Loucy (cell line): ENCODE results near the gene DOCK3.

Source experiments
- H2AFZ ChIP-seq: fragments of 200-600 bp; sonication (generic); 2 replicates; pipeline ENCODE4 v1.6.0; 2016; ENCODE audit warnings: antibody characterized with exemption, mild to moderate bottlenecking, low read length, moderate library complexity
- H3F3A ChIP-seq: fragments of 200-600 bp; 2 replicates; pipeline ENCODE4 v1.6.0; 2016; ENCODE audit warnings: antibody characterized with exemption, low read depth, mild to moderate bottlenecking
- H3K27me3 ChIP-seq: fragments of 200-600 bp; sonication (generic); 2 replicates; pipeline ENCODE4 v1.6.1; 2014; ENCODE audit warnings: low read length, mild to moderate bottlenecking; ENCODE audit not compliant: insufficient read depth, poor library complexity, severe bottlenecking
- H3K36me3 ChIP-seq: fragments of 200-600 bp; sonication (generic); 2 replicates; pipeline ENCODE4 v1.6.1; 2016; ENCODE audit warnings: low read length; ENCODE audit not compliant: insufficient read depth
- H3K4me1 ChIP-seq: fragments of 200-600 bp; sonication (generic); 2 replicates; pipeline ENCODE4 v1.5.1; 2014; ENCODE audit warnings: low read length, mild to moderate bottlenecking; ENCODE audit not compliant: insufficient read depth, poor library complexity, severe bottlenecking
- H3K4me2 ChIP-seq: fragments of 200-600 bp; sonication (generic); 2 replicates; pipeline ENCODE4 v1.6.0; 2014; ENCODE audit warnings: antibody characterized with exemption, low read length, low read depth, mild to moderate bottlenecking; ENCODE audit not compliant: poor library complexity, severe bottlenecking
- H3K4me3 ChIP-seq: fragments of 200-600 bp; sonication (generic); 2 replicates; pipeline ENCODE4 v1.5.1; 2014; ENCODE audit warnings: low read length, mild to moderate bottlenecking, mixed read lengths; ENCODE audit not compliant: poor library complexity, severe bottlenecking
- H3K79me2 ChIP-seq: fragments of 200-600 bp; sonication (generic); 2 replicates; pipeline ENCODE4 v1.6.1; 2014; ENCODE audit warnings: low read length; ENCODE audit not compliant: insufficient read depth
- H3K9ac ChIP-seq: fragments of 200-600 bp; sonication (generic); 2 replicates; pipeline ENCODE4 v1.6.0; 2014; ENCODE audit warnings: mild to moderate bottlenecking, low read depth, low read length, moderate library complexity; ENCODE audit not compliant: poor library complexity, severe bottlenecking
- H3K9me2 ChIP-seq: fragments of 200-600 bp; sonication (generic); replicated peaks from 2 replicates; pipeline ENCODE4 v1.6.1; 2016; ENCODE audit warnings: low read depth, low read length, mixed read lengths
- H3K9me3 ChIP-seq: fragments of 200-600 bp; sonication (generic); 2 replicates; pipeline ENCODE4 v1.6.1; 2014; ENCODE audit warnings: mild to moderate bottlenecking, antibody characterized with exemption, low read length, low read depth; ENCODE audit not compliant: insufficient read depth
- H4K20me1 ChIP-seq: fragments of 200-600 bp; sonication (generic); 2 replicates; pipeline ENCODE4 v1.6.0; 2014; ENCODE audit warnings: antibody characterized with exemption, low read length, mild to moderate bottlenecking; ENCODE audit not compliant: insufficient read depth, poor library complexity, severe bottlenecking
- EZH2phosphoT487 ChIP-seq: fragments of 200-600 bp; IDR thresholded peaks from 2 replicates; pipeline ENCODE4 v1.6.1; 2018; ENCODE audit warnings: antibody characterized with exemption, mild to moderate bottlenecking, moderate library complexity, borderline replicate concordance
- TF ChIP-seq, protein P1 (sequence below): fragments of 200-600 bp; sonication (generic); conservative IDR thresholded peaks from 2 replicates; pipeline ENCODE4 v1.5.1; 2014; ENCODE audit warnings: mild to moderate bottlenecking, antibody characterized with exemption, low read length

The DOCK3 gene

DNA sequence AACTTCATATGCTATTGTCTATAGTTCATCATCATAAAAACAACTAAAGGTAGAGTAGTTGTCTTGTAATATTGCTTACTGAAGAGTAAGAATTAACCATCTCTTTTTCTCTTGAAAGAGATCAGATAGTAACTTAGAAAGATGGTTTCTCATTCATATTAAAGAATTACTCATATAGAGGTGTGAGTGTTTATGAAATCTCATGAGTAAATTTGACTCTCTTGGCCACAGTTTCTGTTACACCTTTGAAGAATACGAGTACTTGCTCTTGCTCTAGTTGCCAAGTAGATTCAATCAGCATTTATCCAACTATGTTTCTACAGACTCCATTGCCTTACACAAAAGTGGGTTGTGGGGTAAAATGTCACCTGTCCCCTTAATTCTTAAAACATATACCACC lies 463.0 kb downstream of the DOCK3 start:
- H3K9me3 ChIP-seq: no peaks in the 10 kb centered on the region
- no peaks in the 10 kb centered on the region for H3K9me2 ChIP-seq
- TF ChIP-seq, protein P1, sequence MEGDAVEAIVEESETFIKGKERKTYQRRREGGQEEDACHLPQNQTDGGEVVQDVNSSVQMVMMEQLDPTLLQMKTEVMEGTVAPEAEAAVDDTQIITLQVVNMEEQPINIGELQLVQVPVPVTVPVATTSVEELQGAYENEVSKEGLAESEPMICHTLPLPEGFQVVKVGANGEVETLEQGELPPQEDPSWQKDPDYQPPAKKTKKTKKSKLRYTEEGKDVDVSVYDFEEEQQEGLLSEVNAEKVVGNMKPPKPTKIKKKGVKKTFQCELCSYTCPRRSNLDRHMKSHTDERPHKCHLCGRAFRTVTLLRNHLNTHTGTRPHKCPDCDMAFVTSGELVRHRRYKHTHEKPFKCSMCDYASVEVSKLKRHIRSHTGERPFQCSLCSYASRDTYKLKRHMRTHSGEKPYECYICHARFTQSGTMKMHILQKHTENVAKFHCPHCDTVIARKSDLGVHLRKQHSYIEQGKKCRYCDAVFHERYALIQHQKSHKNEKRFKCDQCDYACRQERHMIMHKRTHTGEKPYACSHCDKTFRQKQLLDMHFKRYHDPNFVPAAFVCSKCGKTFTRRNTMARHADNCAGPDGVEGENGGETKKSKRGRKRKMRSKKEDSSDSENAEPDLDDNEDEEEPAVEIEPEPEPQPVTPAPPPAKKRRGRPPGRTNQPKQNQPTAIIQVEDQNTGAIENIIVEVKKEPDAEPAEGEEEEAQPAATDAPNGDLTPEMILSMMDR: no peak
- TF ChIP-seq EZH2phosphoT487: no peak
- H3K9ac ChIP-seq: no peak overlapping the region
- H4K20me1 ChIP-seq: no peaks in the 10 kb centered on the region
- no peaks in the 10 kb centered on the region for H3K4me1 ChIP-seq
- H3K79me2 ChIP-seq: no peaks in the 10 kb centered on the region
- no peak overlapping the region for H3K4me3 ChIP-seq
- H3K4me2 ChIP-seq: no peak overlapping the region
- no peak overlapping the region for H2AFZ ChIP-seq
- H3K27me3 ChIP-seq: no peaks in the 10 kb centered on the region
- no peaks in the 10 kb centered on the region for H3K36me3 ChIP-seq
- H3F3A ChIP-seq: no peaks in the 10 kb centered on the region

DNA sequence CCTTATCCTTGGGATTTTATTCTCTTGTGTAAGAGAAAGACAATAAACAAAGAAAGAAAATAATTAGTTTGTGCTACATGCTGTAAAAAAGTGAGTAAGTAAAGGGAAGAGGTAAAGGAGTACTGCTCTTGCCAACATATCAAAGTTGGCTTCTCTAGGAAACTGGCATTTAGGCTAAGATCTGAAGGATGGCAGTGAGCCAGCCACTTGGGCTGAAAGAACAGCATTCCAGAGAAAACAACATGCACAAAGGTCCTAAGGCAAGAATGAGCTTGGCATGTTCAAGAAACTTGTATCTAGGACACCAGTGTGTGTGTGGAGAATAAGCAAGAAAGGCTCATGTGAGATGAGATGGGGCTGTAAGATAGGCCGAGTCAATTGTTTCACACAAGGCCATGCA lies 464.9 kb downstream of the DOCK3 start:
- no peaks in the 10 kb centered on the region for H3K36me3 ChIP-seq
- H3K79me2 ChIP-seq: no peaks in the 10 kb centered on the region
- H3K4me3 ChIP-seq: no peak overlapping the region

DNA sequence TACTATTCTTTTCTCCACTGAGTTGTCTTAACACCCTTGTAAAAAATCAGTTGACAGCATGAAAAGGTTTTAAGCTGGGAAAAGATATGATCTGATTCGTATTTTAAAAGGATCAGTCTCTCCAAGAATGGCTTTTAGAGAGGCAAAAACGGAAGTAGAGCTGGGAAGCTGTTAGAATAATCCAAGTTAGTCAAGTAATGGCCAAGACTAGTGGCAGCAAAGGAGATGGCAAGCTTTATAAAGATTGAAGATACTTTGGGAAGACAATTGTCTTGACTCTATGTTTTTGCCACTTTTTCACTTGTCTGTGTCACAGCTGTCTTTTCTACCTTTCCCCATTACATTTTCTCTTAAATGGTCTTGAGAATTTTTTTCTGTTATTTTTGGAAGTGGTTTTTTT lies 466.8 kb downstream of the DOCK3 start:
- H3K79me2 ChIP-seq: no peaks in the 10 kb centered on the region
- H3K9me2 ChIP-seq: no peaks in the 10 kb centered on the region
- no peaks in the 10 kb centered on the region for H3F3A ChIP-seq
- H2AFZ ChIP-seq: no peak overlapping the region
- H3K4me2 ChIP-seq: no peak overlapping the region
- TF ChIP-seq, protein P1: peak; percentile 28; the same call in 1 of the 2 replicates
- TF ChIP-seq EZH2phosphoT487: no peak
- no peaks in the 10 kb centered on the region for H3K36me3 ChIP-seq
- H3K4me3 ChIP-seq: no peak overlapping the region
- no peaks in the 10 kb centered on the region for H4K20me1 ChIP-seq
- no peaks in the 10 kb centered on the region for H3K27me3 ChIP-seq
- H3K4me1 ChIP-seq: no peaks in the 10 kb centered on the region
- no peaks in the 10 kb centered on the region for H3K9me3 ChIP-seq
- H3K9ac ChIP-seq: no peak overlapping the region

More for the DNA sequence above, 464.9 kb downstream of the DOCK3 start:
- Histone ChIP-seq H3K9me3 (no peaks in the 10 kb centered on the region), H3F3A (no peaks in the 10 kb centered on the region), H3K4me2 (no peak overlapping the region), H4K20me1 (no peaks in the 10 kb centered on the region), H2AFZ (no peak overlapping the region), H3K27me3 (no peaks in the 10 kb centered on the region), H3K9me2 (no peaks in the 10 kb centered on the region), H3K9ac (no peak overlapping the region), H3K4me1 (no peaks in the 10 kb centered on the region)
- no peak for TF ChIP-seq EZH2phosphoT487
- TF ChIP-seq, protein P1: no peak
